Measurements from ENCODE around the gene HYLS1.

Gene HYLS1

DNA sequence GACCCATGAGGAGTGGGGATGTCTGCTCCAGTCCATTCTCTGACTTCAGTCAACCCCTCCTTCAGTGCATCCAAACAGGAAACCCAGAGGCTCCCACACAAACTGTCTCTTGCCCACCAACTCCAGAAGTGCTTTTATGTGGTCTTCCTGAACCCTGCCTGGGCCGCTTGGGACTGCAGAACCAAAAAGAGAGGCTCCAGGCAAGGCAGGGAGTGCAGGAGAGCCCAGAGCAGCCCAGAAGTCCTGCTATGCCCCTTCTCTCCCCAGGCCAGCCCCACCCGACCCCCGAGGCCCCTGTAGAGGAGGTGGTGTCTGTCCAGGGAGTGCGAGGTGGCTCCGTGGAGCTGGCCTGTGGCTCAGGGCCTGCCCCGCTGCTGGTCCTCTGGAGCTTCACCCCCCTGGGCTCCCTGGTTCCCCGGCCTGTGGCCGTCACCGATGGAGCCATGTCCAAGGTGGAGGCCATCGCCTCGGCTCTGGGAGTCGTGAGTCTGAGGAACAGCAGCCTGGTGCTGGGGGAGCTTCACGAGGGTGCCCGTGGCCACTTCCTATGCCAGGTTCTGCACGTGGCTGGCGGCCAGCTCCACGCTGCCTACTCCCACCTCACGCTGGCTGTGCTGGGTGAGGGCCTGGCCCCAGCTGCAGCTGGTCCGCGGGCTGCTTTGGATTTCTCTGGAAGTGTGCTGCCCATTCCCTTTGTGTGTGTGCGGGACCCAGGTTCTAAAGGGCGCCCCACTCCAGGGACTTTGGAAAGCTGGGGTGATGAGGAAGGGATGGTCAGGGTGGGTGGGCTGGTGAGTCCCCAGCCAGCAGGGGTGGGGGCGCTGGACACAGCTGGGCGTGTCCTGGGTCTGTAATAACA is 60.2 kb downstream of the HYLS1 start:
- DNase-seq (ENCODE audit: insufficient read length, low spot score) (no peak), FAIRE-seq (no peak)

DNA sequence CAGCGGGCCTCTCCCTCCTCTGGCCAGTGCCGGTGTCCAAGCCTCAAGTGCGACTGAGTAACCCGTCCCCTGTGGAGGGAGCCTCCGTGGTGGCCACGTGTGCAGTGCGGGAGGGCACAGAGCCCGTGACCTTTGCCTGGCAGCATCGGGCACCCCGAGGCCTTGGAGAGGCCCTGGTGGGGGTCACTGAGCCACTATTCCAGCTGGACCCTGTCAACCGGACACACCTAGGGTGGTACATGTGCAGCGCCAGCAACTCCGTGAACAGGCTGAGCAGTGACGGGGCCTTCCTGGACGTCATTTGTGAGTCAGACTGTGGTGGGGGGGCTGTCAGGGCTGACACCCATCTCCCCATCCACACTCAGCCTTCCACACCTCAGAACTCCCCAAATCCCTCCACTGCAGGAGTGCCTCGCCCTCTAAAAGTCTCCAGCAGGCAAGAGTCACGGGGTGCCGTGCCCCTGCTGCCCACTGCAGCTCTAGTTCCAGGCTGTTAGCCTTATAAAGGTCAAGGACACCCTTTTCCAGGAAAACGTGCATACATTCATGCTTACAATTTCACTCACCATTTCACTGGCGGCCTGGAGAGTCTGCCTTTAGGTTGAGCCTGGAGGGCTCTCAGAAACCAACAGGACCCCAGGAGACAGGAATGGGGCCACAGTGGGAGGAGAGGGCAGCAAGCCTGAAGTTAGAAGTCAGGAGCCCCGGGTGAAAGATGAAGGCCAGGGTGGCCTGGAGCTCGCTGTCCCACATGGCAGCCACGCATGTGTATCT is 61.0 kb downstream of the HYLS1 start:
- no peak for DNase-seq (ENCODE audit: insufficient read length, low spot score)
- TF ChIP-seq, protein P1, sequence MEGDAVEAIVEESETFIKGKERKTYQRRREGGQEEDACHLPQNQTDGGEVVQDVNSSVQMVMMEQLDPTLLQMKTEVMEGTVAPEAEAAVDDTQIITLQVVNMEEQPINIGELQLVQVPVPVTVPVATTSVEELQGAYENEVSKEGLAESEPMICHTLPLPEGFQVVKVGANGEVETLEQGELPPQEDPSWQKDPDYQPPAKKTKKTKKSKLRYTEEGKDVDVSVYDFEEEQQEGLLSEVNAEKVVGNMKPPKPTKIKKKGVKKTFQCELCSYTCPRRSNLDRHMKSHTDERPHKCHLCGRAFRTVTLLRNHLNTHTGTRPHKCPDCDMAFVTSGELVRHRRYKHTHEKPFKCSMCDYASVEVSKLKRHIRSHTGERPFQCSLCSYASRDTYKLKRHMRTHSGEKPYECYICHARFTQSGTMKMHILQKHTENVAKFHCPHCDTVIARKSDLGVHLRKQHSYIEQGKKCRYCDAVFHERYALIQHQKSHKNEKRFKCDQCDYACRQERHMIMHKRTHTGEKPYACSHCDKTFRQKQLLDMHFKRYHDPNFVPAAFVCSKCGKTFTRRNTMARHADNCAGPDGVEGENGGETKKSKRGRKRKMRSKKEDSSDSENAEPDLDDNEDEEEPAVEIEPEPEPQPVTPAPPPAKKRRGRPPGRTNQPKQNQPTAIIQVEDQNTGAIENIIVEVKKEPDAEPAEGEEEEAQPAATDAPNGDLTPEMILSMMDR (IDR thresholded peaks at IDR 0.05; ENCODE audit: insufficient read depth, missing control alignments), result no peak
- FAIRE-seq, result no peak

More for the DNA sequence above, 60.2 kb downstream of the HYLS1 start:
- TF ChIP-seq, protein P1 (IDR thresholded peaks at IDR 0.05; ENCODE audit: insufficient read depth, missing control alignments), result no peak

DNA sequence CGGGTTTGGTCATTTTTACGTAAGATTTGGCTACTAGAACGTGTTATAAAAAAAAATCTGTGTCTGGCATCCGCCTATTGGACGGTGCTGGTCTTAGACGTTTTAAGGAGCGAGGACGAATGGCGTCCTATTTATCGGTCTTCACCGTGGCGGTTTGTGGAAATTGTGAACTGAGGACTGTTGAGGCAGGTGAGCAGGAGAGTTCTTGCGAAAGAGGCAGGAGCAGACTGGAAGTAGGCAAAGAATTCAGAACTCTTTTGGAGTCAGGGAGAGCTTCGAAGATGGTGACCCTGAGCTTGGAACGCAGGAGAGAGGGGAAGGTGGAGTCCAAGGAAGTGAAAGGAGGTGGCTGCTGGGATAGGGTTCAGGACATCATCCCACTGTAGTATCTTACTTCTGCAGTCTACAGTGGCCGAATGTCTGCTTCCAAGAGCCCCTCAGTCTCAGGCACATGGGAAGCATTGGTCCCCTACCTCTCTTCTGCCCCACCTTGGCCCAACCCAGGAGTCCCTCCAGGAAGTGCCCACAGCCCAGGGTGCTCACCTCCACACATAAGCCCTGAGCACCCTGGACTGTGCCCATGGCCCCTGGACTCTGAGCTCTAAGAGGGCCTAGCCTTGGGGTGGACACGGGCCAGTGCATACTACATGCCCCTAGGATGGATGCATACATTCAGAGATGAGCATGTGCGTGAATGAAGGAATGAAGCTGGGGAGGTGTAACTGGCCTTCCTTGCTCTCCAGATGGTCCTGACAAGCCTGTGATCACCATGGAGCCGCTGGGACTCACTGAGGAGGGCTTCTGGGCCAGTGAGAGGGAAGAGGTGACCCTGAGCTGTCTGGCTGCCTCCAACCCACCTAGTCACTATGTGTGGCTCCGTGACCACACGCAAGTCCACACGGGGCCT is 62.1 kb downstream of the HYLS1 start:
- TF ChIP-seq, protein P1 (IDR thresholded peaks at IDR 0.05; ENCODE audit: insufficient read depth, missing control alignments), result no peak
- no peak for FAIRE-seq
- no peak for DNase-seq (ENCODE audit: insufficient read length, low spot score)

DNA sequence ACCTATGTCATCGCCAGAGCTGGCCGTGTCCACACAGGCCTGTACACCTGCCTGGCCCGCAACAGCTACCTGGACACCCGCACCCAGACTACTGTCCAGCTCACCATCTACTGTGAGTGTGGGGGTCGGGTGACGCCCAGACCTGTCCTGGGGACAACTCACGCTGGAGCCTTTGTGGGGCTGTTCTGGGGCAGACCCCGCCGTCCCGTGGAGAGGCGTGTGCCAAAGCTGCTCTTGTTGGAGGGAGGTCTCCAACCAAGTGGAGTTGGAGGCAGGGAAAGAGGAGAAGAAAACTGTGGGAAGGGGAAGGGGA is 62.7 kb downstream of the HYLS1 start:
- TF ChIP-seq, protein P1 (IDR thresholded peaks at IDR 0.05; ENCODE audit: insufficient read depth, missing control alignments), result no peak
- FAIRE-seq (no peak), DNase-seq (ENCODE audit: insufficient read length, low spot score) (no peak)
